GM19395 (cell line): ENCODE data around the gene TOP2A.

ENCODE experiments used
- ATAC-seq: cut with Tn5 transposase; IDR thresholded peaks from one replicate; pipeline ENCODE4 v1.9.1; 2021; ENCODE audit warnings: mild to moderate bottlenecking, moderate library complexity; ENCODE audit not compliant: unreplicated experiment

Gene TOP2A

DNA sequence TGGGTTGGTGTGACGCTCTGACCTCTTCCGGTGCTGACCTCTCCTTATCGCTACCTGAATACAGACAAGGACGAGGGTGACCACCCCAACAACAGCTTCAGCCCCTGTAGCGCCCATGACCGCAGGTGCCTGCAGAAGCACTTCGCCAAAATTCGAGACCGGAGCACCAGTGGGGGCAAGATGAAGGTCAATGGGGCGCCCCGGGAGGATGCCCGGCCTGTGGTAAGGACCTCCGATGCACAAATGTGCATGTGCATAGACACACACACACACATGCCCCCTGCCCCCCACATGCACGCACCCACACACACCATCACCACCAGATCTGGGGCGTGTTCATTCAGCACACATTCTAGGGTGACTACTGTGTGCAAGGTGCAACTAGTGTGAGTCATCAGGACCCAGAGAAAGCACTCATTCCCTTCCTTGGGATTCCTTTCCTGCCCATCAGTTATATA, 35.3 kb upstream of the TOP2A start:
- ATAC-seq, result no peak

DNA sequence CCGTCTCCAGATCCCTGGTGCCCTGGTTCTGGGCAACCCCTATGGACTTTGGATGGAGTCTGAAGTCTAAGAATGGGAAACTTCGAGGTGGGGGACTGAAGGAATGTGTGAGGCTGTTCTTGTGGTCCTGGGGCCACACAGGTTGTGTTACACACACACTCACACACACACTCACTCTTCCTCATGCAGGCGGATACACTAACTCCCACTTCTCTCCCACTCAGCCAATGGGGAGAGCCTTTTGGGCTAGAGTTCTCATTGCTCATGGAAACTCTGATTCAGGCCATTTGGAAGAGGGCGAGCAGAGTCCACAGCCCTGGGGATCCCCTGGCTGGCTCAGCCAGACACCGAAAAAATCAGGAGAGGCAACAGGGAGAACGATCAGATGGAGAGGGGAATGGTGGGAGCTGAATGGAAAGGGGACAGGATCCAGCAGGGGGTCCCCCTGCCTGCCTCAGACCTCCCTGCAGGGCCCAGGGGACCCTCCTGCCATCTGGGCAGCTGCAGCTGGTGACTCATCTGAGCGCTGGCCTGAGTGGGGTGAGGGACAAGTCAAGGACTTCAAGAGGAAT, 34.6 kb upstream of the TOP2A start:
- no peak for ATAC-seq

DNA sequence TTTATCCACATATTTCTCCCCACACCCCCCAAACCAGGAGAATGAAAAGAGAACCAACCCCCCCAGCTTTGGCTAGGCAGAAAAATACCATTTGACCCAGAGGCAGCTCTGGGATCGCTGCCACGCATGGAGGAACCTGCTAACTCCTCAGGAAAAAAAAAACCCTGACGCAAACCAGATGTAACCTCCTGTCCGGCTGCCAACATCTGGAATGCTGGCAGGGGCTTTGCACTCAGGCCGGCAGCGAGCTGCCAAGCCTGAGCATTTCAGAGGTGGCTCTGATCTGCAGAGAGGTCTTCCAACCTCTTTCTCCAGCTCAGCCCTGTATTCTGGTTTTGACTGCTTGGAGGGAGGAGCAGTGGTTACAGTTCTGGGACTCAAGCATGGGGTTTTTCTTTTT, 33.7 kb upstream of the TOP2A start:
- no peak for ATAC-seq

DNA sequence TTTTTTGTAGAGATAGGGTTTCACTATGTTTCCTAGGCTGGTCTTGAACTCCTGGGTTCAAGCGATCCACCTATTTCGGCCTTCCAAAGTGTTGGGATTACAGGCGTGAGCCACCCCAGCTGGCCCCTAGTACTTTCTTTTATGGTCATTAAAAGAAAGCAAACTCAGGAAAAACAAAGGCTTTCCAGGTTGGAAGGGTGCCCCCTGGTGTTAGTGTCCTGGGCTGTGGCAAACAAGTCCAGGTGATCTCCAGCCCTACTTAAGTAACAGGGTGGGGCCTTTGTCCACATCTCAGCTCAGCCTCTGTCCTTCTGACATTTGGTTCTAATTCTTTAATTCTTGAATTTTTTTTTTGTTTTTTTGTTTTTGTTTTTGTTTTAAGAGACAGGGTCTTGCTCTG, 32.5 kb upstream of the TOP2A start:
- no peak for ATAC-seq

DNA sequence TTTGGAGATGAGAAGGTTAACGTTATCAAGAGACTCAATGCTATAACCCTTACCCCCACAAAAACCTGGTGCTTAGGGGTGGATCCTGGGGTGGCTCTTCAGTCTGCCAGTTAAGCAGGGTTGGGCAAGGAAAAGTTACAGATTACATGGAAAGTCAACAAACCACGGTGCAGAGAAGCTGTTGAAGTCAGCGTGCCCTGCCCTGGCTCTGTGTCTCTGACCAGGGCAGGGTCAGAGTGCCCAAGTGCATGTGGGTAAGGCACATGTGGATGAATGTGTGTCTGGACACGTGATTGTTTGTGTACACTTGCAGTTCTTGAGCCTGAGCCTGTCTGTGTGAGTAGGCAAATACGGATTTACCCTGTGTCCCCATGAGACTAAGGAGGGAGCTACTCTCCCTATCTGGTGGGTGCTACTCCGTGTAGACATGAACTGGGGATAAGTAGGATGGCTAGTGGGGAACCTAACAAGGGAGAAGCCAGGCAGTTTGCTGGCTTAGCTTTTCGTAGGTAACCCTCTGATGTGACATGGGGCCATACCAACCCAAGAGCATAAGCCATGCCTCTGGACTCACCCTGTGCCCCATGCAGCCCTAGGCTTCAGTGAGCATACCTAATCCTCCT, 31.1 kb upstream of the TOP2A start:
- no peak for ATAC-seq

DNA sequence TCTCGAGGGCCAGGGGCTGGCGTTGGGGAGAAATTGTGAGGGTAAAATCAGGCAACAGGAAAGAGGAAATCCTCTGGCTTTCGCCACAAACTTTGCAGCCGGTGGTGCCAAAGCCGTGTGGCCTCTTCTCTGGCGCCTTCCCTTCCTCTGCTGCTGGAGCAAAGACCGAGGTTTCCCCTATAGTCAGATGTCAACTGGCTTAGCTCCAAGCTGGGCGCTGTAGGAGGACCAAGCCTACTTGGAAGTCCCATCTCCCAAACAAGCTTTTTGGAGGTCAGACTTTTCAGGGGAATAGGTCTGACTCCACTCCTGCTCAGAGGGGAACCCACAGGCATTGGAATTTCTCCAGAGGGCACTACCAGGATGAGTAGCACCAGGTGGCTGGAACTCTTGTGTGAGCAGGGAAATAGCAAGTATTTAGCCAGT, 30.5 kb upstream of the TOP2A start:
- no peak for ATAC-seq

DNA sequence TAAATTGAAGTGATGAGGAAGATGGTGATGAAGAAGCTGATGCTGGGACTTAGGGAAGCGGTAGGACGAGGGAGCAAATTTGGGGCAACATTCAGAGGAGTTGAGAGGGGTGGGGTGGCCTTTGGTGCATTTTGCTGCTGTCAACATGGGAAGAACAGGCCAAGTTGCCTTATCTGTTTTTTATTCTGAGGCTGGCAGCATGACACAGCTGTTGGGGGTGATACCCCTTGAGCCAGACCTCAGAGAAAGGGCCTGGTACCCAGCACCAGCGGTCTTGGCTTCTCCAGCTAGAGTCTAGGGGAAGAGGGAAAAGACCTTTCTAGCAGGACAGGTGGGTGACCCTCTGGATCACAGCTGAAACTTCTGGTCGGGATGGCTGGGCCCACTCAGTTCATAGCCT, 30.1 kb upstream of the TOP2A start:
- ATAC-seq, result no peak

DNA sequence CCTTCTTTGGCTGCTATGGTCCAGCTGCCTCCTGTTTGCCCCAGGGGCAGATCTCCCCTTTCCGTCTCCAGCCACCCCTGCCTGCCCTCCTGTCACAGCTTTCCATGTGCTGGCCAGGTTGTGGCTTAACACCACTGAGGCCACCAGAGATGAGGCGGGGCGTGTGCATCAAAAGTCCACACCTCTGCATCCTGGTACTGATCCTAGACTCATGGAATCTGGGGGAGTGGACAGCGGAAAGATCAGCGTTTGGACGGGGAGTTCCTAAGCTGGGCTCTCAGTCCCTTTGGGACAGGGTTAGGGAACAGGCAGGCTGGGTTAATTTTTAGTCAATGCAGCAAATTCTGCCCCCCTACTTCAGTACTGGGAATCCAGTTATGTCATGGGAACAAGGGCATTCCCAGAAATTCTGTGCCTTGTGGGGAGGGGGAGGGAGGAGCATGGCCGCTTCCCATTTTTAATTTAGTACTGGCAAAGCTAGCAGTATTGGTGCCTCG, 29.5 kb upstream of the TOP2A start:
- ATAC-seq, result no peak

DNA sequence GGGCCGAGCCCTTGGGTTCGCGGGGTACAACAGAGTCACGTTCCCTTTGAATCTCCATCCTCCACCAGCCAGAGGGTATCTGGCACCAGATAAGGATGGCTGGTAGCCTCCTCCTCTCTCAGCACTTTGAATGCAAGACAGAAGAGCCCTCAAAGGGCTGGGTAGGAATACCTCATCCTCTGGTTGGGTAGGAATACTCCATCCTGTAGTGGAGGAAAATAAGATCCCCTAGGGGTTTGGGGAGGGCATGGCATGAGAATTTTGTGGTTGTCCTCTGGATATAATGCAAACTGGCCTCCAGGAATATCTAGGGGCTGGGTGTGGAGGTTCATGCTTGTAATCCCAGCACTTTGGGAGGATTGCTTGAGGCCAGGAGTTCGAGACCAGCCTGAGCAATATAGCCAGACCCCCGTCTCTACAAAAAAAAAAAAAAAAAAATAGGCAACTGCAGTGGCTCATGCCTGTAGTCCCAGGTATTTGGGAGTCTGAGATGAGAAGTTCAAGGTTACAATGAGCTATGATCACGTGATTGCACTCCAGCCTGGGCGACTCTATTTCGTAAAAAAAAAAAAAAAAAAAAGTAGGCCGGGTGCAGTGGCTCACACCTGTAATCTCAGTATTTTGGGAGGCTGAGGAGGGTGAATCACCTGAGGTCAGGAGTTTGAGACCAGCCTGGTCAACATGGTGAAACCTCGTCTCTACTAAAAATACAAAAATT, 28.2 kb upstream of the TOP2A start:
- ATAC-seq, result no peak

DNA sequence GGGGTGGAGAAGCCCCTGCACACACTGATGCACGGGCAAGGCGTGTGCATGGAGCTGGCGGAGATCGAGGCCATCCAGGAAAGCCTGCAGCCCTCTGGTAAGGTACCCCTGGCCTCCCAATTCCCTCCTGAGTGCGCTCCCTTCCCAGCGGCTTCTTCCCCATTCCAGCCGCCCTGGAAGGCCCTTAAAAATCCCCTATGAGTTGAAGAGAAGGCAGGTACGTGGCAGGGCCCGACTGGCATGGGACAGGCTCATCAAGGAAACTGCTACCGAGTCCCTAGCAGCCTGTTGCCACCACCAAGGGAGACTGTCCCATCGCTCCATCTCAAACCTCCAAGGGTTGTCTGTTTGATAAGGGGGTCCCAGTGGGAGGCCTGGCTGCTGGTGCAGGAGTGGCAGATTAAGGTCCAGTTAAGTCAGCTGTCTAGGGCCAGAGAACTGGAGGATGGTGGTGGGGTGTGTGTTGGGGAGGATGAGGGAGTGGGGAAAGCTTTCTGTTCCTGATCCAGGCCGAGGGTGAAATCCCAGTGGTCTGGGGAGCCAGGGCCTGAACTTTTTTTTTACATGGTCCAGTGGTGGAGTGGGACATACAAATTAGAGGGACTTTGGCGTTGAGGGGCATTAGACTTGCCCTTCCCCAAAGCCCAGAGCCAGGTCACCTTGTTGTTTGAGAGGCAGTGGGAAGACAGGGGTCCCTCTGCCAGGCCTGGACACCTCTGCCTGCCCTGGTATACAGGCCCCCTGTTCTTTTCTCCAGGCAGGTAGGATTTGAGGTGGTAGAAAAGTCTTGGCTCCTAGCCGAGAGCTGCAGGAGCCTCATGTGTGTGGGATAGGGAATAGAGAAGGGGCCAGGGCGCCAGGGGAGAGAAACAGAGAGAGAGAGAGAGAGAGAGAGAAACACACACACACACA, 26.5 kb upstream of the TOP2A start:
- no peak for ATAC-seq

DNA sequence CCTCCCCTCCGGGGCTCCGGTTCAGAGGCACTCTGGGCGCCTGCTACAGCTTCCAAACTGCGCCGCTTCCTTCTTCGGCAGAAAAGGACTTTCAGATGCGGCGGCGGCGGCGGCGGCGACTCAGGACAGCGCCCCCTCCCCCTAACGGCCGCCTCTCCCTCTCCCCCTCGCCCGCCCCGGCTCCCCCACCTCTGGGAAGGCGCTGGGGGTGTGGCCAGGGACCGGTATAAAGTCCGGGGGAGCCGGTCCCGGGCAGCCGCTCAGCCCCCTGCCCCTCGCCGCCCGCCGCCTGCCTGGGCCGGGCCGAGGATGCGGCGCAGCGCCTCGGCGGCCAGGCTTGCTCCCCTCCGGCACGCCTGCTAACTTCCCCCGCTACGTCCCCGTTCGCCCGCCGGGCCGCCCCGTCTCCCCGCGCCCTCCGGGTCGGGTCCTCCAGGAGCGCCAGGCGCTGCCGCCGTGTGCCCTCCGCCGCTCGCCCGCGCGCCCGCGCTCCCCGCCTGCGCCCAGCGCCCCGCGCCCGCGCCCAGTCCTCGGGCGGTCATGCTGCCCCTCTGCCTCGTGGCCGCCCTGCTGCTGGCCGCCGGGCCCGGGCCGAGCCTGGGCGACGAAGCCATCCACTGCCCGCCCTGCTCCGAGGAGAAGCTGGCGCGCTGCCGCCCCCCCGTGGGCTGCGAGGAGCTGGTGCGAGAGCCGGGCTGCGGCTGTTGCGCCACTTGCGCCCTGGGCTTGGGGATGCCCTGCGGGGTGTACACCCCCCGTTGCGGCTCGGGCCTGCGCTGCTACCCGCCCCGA, 25.7 kb upstream of the TOP2A start, which contains the start of gene IGFBP4:
Gene IGFBP4 (plus strand): TSS at position 255 of the 792 bp plus-strand sequence. CDS start 286 bp downstream, at position 541.
- ATAC-seq, result no peak

DNA sequence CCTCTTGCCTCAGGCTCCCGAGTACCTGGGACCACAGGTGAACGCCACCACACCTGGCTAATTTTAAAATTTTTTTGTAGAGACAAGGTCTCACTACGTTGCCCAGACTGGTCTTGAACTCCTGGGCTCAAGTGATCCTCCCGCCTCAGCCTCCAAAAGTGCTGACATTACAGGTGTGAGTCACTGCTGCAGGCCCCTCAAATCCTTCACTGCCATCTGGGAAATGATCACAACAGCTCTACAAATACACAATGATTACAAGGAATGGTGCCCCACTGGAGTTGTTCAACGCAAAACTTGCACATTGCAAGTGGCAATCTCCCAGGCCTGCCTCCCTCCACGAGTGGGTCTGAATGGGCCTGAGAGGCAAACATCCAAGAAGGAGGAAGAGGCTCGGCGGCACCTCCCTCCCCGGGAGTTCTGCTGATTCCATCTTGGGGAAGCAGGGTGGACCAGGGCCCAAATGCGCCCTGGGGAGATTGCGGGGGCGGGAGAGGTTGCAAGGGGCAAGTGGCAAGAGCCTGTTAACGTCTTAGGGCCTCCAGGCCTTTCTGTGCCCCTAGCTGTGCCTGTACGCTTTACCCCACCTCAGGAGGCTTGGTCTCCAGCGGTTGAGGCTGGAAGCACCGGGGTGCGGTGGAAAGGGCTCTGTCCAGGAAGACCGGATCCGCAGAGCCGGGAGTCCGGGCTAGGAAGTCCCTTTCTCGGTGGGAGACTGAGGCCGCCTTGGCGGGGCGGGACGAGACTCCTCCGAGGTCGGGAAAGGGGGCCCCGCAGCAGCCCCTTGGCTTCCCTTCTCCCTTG, 24.9 kb upstream of the TOP2A start:
- ATAC-seq, result no peak

DNA sequence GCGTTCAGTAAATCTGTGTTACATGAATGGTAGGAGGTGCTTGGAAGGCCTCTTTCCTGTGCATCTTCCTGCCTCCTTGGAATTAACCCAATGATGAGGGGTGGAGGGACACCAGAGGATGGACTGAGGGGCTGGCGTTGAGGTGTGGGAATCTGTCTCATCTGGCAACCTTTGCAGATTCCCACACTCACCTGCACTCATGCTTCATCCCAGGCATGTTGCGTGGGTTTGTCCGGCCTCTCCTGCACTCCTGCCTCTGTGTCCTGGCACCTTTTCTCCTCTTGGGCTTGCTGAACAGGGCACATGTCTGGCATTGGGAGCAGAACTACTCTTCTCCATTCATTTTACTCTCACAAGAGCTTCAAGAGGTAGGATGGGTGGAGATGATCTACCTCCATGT, 22.5 kb upstream of the TOP2A start:
- ATAC-seq, result no peak

DNA sequence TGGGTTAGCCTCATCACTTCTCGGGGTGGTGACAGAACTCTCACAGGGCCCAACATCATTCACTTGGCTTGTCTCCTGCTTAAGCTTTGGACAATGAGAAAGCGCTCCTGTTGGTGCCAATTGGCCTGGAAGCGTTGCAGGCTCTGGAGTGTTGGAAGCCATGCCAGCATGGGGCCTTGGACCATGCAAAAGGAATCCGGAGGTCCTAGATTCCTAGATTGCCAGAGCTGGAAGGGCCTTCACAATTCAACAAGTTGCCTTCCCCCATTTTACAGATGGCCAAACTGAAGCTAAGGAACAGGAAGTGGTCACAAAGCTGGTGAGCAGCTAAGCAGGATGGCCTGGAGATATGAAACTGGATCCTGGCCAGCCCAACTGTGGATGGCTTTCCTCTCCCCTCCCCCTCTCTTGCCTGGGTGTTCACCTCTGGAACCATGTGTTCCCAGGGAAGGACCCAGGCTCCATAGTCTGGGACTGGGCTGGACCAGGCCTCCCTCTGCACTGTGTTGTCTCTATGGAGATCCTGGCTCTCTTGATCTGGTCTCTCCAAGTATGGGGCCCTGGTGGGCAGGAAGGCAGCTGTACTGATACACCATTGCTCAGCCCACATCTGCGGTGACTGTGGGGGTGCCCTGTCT, 19.5 kb upstream of the TOP2A start:
- no peak for ATAC-seq

DNA sequence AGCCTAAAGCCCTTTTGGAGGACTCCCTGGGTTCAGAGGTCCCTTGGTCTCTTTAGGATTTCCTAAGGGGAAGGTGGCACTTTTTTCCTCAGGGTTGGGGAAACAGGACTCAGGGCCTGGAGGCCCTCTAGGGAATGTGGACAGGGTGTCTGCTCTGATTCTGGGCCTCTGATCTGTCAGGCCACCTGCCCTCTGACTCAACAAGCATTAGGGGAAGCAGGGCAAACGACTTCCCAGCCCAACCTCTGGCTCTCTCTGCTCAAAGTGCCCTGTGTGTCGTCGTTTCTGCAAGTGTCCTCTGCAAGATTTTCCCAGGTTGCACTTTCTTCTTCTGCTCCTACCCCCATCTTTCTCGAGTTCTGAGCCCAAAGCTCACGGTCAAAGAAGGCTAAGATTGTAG, 18.9 kb upstream of the TOP2A start:
- ATAC-seq, result no peak

DNA sequence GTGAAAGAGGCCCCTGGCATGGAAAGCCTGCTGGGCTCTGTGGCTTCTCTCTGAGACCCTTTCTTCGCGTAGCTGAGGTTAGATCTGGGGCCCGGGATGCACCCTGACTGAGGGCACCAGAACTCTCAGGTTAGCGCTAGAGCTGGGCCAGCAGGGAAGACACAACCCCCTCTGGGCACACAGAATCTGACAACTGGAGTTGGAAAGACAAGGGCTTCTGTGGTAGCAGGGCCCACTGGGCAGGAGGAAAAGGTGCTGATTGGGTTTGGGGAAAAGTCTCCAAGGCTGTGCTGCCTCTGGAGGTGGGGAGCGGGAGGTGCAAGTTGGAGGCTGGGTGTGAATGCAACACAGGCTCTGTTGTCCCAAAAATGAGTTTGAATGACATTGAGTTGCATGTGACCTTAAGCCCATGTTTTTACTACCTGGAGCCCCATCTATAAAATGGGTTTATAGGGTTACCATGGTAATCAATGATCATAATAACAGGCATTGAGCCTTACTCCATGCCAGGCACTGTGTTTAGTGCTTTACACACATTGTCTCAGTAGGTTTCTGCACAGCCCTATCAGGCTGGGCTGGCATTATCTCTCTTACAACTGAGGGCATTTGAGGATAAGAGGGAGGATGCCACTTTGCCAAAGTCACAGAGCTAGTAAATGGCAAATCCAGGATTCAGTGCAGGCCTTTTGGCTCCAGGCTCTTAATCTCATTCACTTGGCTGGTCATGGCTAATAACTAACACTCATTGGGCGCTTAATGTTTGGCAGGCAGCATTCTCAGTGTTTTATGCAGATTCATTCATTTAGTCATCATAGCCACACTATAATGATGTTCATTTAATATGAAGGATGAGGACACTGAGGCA, 16.1 kb upstream of the TOP2A start:
- ATAC-seq, result no peak

DNA sequence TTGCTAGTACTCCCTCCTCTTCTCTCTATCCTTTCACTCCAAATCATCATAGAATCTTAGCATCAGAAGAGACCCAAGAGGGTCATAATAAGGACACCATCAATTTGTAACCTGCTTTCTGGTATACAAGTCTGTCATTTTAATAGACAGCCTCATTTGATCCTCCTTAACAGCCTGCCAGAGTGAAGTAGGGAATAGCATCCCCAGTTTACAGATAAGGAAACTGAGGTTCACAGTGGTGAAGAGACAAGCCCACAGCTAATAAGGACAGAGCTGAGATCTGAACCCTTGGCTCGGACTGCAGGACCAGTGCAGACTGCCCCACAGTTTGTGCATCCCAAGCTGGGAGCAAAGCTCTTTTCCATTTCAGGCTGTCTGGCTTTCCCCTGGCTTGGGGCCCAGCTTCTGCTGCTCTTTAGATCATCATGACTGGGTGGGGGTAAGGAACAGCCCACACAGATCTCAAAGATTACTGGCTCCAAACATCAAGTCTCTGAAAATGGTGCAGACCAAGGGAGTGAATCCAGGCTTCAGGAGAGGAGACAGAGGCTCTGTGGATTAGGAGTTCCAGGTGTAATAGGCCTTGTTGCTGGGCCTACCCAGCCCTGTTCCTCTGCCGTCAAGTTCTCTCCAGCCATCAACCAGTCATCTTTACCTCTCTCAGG, 15.3 kb upstream of the TOP2A start:
- no peak for ATAC-seq

DNA sequence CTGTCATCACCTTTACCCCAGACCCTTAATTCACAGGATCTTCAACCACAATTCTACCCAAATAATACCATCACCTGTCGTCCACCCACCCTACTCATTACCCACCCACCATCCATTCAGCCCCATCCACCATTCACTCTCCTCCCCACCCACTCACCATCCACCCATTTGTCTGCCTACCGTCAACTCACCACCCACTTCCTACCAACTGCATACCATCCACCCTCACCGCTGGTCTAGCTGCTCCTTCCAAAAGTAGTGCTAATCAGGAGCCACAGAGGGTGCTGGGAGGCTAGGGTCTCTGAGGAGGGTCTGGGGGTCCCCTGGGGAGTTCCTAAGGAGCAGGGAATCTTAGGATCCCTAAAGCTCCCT, 13.5 kb upstream of the TOP2A start:
- ATAC-seq, result no peak
